ENCODE data around the gene MRPS27. TPM values are rescaled to one million over a fixed set of nuclear protein-coding genes. Genes with fewer than 3 reads are reported as not detected.
A peak's percentile ranks its signal among the peaks of the same experiment; 100 is the strongest.

Gene MRPS27
- total and polyA plus RNA-seq, 9 of the 15 experiments (the other 6 are each of a cell fraction or from before 2014, with no cell fraction given): 73.6 to 144 (median 106) TPM

GRCh38 chr5:72205431-72206009, 114.5 kb downstream of the MRPS27 start:
- Histone ChIP-seq H2AFZ (ENCODE audit: low read depth, low read length) (no peak overlapping the region), H3K27me3 (ENCODE audit: control insufficient read depth in 2 of 2, insufficient read depth in 2 of 2, low read length in 2 of 2) (no peaks in the 10 kb centered on the region), H3K4me1 (replicated peaks in 1 of 2; ENCODE audit: control insufficient read depth in 2 of 2, insufficient read depth in 2 of 2, low read length in 2 of 2) (0 out of 5 replicates have a peak, but pooled peaks cover 0 to 2% of the 10 kb centered on the region in 2 experiments), H3K27ac (ENCODE audit: extremely low read depth, low read depth, low read length) (no peak overlapping the region), H3K4me2 (ENCODE audit: insufficient read depth, low read length) (no peak overlapping the region), H3K79me2 (ENCODE audit: control insufficient read depth, insufficient read depth, low read length) (no peaks in the 10 kb centered on the region), H3K9ac (ENCODE audit: insufficient read depth in 1 of 2, low read depth in 2 of 2, low read length in 2 of 2) (no peak overlapping the region), H4K20me1 (replicated peaks; ENCODE audit: control insufficient read depth, insufficient read depth, low read length) (no peaks in the 10 kb centered on the region), H3K9me1 (ENCODE audit: control insufficient read depth, insufficient read depth, low read length) (peaks cover 3% of the 10 kb centered on the region), H3K4me3 (no peak overlapping the region), H3K9me3 (replicated peaks; ENCODE audit: control insufficient read depth, insufficient read depth, low read depth, low read length) (no peaks in the 10 kb centered on the region), H3K36me3 (ENCODE audit: control insufficient read depth, insufficient read depth, low read length) (peaks cover 63% of the 10 kb centered on the region)
- CTCF ChIA-PET (ENCODE audit: low intra/inter-chr PET ratio): no interaction called here
- intact Hi-C loops (cut with micrococcal nuclease) (no loop called here), in situ Hi-C loops (cut with MboI) (no loop called here)
- no peak for ATAC-seq
- BruUV-seq (replicated peaks): TSS peak; percentile 37
- no peak for DNase-seq (ENCODE audit: extremely low read depth in 1 of 4, low spot score in 3 of 4)
- 84% methylated on average over 3 of the region's 3 CpGs for WGBS (ENCODE audit: insufficient coverage, low coverage, missing lambda C conversion rate)
- POLR2A ChIA-PET: no interaction called here
- FAIRE-seq: no peak
- TF ChIP-seq ZNF316 (IDR thresholded peaks at IDR 0.05) (0 out of 2 replicates have a peak, but pooled peaks have one; percentile 10), ATF2 (CRISPR knock-in tag; IDR thresholded peaks at IDR 0.05) (no peak)

DNA sequence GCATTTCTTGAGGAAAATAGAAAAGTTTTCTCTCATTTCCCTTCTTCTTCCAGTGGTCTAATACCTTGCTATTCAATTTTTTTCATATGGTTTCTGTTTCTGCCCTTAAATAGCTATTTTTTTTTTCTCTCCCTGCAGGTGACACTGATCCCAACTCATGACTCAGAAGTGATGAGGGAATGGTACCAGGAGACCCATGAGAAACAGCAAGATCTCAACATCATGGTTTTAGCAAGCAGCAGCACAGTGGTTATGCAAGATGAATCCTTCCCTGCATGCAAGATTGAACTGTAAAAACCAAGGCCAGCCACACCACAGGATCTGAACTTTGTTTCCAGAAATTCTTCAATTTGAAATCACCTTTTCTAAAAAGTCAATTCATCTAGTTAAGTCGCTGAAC, 115.1 kb downstream of the MRPS27 start:
- WGBS (ENCODE audit: insufficient coverage, low coverage, missing lambda C conversion rate): 47% methylated on average over 1 of the region's 1 CpG
- 0 out of 5 replicates have a peak, but pooled peaks cover 0 to 2% of the 10 kb centered on the region in 2 experiments for H3K4me1 ChIP-seq (replicated peaks in 1 of 2; ENCODE audit: control insufficient read depth in 2 of 2, insufficient read depth in 2 of 2, low read length in 2 of 2)
- peaks cover 3% of the 10 kb centered on the region for H3K9me1 ChIP-seq (ENCODE audit: control insufficient read depth, insufficient read depth, low read length)
- FAIRE-seq (no peak), ATAC-seq (no peak), DNase-seq (ENCODE audit: extremely low read depth in 1 of 4, low spot score in 3 of 4) (no peak)
- H3K36me3 ChIP-seq (ENCODE audit: control insufficient read depth, insufficient read depth, low read length): peaks cover 69% of the 10 kb centered on the region
- H2AFZ ChIP-seq (ENCODE audit: low read depth, low read length): no peak overlapping the region
- in situ Hi-C loops (cut with MboI): no loop called here
- H3K79me2 ChIP-seq (ENCODE audit: control insufficient read depth, insufficient read depth, low read length): no peaks in the 10 kb centered on the region
- ChIA-PET POLR2A (interaction anchor here (0.7 kb wide), 1 partner anchor 12 kb away, joined by 3 read pairs; no protein-coding TSS in a partner anchor), CTCF (ENCODE audit: low intra/inter-chr PET ratio) (no interaction called here)
- H3K27me3 ChIP-seq (ENCODE audit: control insufficient read depth in 2 of 2, insufficient read depth in 2 of 2, low read length in 2 of 2): no peaks in the 10 kb centered on the region
- no peaks in the 10 kb centered on the region for H3K9me3 ChIP-seq (replicated peaks; ENCODE audit: control insufficient read depth, insufficient read depth, low read depth, low read length)
- H3K27ac ChIP-seq (ENCODE audit: extremely low read depth, low read depth, low read length): no peak overlapping the region
- no peak overlapping the region for H3K4me2 ChIP-seq (ENCODE audit: insufficient read depth, low read length)
- no peak overlapping the region for H3K4me3 ChIP-seq
- H4K20me1 ChIP-seq (replicated peaks; ENCODE audit: control insufficient read depth, insufficient read depth, low read length): no peaks in the 10 kb centered on the region
- no peak overlapping the region for H3K9ac ChIP-seq (ENCODE audit: insufficient read depth in 1 of 2, low read depth in 2 of 2, low read length in 2 of 2)
- BruUV-seq (replicated peaks): no TSS peak
- intact Hi-C loops (cut with micrococcal nuclease): no loop called here
- no peak for TF ChIP-seq SMAD1 (IDR thresholded peaks at IDR 0.05; ENCODE audit: low read depth, low read length, partially characterized antibody)
- no peak for TF ChIP-seq CHD1 (IDR thresholded peaks at IDR 0.05; ENCODE audit: low read length)
- TF ChIP-seq MBD1 (CRISPR knock-in tag; IDR thresholded peaks at IDR 0.05): no peak
- TF ChIP-seq, protein P1, sequence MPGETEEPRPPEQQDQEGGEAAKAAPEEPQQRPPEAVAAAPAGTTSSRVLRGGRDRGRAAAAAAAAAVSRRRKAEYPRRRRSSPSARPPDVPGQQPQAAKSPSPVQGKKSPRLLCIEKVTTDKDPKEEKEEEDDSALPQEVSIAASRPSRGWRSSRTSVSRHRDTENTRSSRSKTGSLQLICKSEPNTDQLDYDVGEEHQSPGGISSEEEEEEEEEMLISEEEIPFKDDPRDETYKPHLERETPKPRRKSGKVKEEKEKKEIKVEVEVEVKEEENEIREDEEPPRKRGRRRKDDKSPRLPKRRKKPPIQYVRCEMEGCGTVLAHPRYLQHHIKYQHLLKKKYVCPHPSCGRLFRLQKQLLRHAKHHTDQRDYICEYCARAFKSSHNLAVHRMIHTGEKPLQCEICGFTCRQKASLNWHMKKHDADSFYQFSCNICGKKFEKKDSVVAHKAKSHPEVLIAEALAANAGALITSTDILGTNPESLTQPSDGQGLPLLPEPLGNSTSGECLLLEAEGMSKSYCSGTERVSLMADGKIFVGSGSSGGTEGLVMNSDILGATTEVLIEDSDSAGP (CRISPR knock-in tag; IDR thresholded peaks at IDR 0.05): no peak
- no peak for TF ChIP-seq ZNF780A (CRISPR knock-in tag; IDR thresholded peaks at IDR 0.05)
- no peak for TF ChIP-seq VEZF1 (CRISPR knock-in tag; IDR thresholded peaks at IDR 0.05)
- TF ChIP-seq ZNF436 (CRISPR knock-in tag; IDR thresholded peaks at IDR 0.05): no peak
